Measurements from ENCODE around the gene MED10.

DNA sequence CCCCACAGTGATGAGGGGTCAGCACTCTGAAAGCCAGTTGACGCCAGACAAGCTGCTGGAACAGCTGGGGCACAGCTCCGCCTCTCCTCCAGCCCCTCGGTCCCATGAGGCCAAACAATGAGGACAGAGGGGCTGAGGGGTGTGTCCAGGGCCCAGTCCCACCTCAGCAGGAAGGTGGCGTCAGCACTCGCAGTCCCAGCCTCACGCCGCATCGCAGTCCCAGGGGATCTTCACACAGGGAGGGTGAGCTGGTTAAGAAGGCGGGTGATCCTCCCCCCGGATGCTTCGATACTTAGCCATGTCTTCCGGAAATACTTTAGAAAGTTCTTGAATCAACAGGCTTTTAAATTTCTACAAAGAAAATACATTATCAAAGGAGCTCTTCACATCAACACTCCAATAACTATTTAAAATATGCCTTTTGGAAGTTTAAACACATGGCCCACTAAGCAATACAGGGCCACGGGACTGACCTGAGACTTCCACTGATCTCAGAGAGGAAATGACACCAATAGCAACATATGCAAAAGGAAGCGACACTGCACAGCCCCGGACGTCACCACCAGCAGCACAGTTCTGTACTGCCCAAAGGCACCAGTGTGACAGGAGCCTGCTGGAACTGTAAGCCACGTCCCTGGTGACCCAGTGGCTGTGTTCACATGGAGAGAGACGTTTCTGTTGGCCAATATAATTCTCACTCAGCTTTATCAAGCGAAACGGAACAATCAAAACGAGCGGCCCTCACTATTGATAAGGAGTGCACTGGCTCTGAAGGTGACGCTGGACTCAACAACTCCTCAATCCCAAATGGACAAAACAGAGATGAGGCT, 5.9 kb downstream of the MED10 start:
- TF ChIP-seq, protein P1, sequence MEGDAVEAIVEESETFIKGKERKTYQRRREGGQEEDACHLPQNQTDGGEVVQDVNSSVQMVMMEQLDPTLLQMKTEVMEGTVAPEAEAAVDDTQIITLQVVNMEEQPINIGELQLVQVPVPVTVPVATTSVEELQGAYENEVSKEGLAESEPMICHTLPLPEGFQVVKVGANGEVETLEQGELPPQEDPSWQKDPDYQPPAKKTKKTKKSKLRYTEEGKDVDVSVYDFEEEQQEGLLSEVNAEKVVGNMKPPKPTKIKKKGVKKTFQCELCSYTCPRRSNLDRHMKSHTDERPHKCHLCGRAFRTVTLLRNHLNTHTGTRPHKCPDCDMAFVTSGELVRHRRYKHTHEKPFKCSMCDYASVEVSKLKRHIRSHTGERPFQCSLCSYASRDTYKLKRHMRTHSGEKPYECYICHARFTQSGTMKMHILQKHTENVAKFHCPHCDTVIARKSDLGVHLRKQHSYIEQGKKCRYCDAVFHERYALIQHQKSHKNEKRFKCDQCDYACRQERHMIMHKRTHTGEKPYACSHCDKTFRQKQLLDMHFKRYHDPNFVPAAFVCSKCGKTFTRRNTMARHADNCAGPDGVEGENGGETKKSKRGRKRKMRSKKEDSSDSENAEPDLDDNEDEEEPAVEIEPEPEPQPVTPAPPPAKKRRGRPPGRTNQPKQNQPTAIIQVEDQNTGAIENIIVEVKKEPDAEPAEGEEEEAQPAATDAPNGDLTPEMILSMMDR (IDR thresholded peaks at IDR 0.05), result no peak
- no peak for TF ChIP-seq POLR2A (IDR thresholded peaks at IDR 0.05)
